ENCODE data around the gene CORO2B.

CORO2B gene

DNA sequence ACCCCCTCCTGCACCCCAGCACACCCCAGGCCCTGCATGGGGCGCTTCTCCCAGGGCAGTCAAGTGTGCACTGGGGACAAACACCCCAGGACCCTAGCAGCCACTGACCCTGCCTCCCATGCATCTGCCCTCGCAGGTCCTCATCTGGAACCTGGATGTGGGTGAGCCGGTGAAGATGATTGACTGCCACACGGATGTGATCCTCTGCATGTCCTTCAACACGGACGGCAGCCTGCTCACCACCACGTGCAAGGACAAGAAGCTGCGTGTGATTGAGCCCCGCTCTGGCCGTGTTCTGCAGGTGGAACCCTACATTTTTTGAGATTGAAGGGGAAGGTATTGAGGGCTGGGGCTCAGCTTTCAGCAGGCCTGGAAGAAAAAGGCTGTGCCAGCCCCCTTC lies 132.6 kb downstream of the CORO2B start:
- Histone ChIP-seq H3K4me2 (ENCODE audit: low read length) (no peak overlapping the region), H3K9me3 (ENCODE audit: control insufficient read depth, low read length) (no peaks in the 10 kb centered on the region), H3K27ac (no peak overlapping the region), H3K4me3 (ENCODE audit: low read depth, low read length) (no peak overlapping the region), H3K27me3 (ENCODE audit: control insufficient read depth, insufficient read depth, low read length) (no peaks in the 10 kb centered on the region), H2AFZ (no peak overlapping the region), H3K4me1 (no peaks in the 10 kb centered on the region), H3K79me2 (no peaks in the 10 kb centered on the region), H3K9ac (no peak overlapping the region), H3K36me3 (ENCODE audit: control insufficient read depth, insufficient read depth, low read length) (no peaks in the 10 kb centered on the region)
- TF ChIP-seq, protein P1, sequence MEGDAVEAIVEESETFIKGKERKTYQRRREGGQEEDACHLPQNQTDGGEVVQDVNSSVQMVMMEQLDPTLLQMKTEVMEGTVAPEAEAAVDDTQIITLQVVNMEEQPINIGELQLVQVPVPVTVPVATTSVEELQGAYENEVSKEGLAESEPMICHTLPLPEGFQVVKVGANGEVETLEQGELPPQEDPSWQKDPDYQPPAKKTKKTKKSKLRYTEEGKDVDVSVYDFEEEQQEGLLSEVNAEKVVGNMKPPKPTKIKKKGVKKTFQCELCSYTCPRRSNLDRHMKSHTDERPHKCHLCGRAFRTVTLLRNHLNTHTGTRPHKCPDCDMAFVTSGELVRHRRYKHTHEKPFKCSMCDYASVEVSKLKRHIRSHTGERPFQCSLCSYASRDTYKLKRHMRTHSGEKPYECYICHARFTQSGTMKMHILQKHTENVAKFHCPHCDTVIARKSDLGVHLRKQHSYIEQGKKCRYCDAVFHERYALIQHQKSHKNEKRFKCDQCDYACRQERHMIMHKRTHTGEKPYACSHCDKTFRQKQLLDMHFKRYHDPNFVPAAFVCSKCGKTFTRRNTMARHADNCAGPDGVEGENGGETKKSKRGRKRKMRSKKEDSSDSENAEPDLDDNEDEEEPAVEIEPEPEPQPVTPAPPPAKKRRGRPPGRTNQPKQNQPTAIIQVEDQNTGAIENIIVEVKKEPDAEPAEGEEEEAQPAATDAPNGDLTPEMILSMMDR (IDR thresholded peaks at IDR 0.05) = no peak

- Histone ChIP-seq H3K4me1 (no peaks in the 10 kb centered on the region), H3K36me3 (ENCODE audit: control insufficient read depth, insufficient read depth, low read length) (no peaks in the 10 kb centered on the region)
- TF ChIP-seq, protein P1 (IDR thresholded peaks at IDR 0.05) = no peak
Measured at GRCh38 chr15:68712886-68713285, 134.1 kb downstream of the CORO2B start.

DNA sequence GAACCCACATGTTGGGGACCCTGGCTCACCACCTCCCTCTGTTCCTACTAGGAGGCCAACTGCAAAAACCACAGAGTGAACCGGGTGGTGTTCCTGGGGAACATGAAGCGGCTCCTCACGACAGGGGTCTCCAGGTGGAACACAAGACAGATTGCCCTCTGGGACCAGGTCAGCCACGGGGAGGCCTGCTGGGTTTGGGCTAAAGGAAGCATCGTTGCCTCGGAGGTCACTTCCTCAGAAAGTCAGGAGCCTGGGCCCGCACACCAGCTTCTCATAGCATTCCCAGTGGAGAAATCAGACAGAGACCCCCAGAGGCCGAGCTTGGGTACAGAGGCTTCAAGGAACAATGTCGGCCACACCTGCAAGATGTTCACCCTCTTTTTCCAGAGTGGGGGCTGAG lies 135.1 kb downstream of the CORO2B start:
- Histone ChIP-seq H3K9ac (no peak overlapping the region), H3K79me2 (no peaks in the 10 kb centered on the region), H3K27ac (no peak overlapping the region), H2AFZ (no peak overlapping the region), H3K27me3 (ENCODE audit: control insufficient read depth, insufficient read depth, low read length) (no peaks in the 10 kb centered on the region), H3K4me3 (ENCODE audit: low read depth, low read length) (no peak overlapping the region), H3K36me3 (ENCODE audit: control insufficient read depth, insufficient read depth, low read length) (no peaks in the 10 kb centered on the region), H3K4me2 (ENCODE audit: low read length) (no peak overlapping the region), H3K9me3 (ENCODE audit: control insufficient read depth, low read length) (no peaks in the 10 kb centered on the region), H3K4me1 (no peaks in the 10 kb centered on the region)
- TF ChIP-seq, protein P1 (IDR thresholded peaks at IDR 0.05) = no peak

More at GRCh38 chr15:68712886-68713285, 134.1 kb downstream of the CORO2B start:
- Histone ChIP-seq H3K4me3 (ENCODE audit: low read depth, low read length) (no peak overlapping the region), H3K79me2 (no peaks in the 10 kb centered on the region), H3K27me3 (ENCODE audit: control insufficient read depth, insufficient read depth, low read length) (no peaks in the 10 kb centered on the region), H3K9me3 (ENCODE audit: control insufficient read depth, low read length) (no peaks in the 10 kb centered on the region), H2AFZ (no peak overlapping the region), H3K27ac (no peak overlapping the region), H3K9ac (no peak overlapping the region), H3K4me2 (ENCODE audit: low read length) (no peak overlapping the region)

GRCh38 chr15:68715111-68715510 lies 136.3 kb downstream of the CORO2B start:
- H3K4me3 ChIP-seq (ENCODE audit: low read depth, low read length) = no peak overlapping the region
- no peak overlapping the region for H2AFZ ChIP-seq
- H3K9me3 ChIP-seq (ENCODE audit: control insufficient read depth, low read length) = no peaks in the 10 kb centered on the region
- H3K79me2 ChIP-seq = no peaks in the 10 kb centered on the region
- H3K27ac ChIP-seq = no peak overlapping the region
- H3K27me3 ChIP-seq (ENCODE audit: control insufficient read depth, insufficient read depth, low read length) = no peaks in the 10 kb centered on the region
- TF ChIP-seq, protein P1 (IDR thresholded peaks at IDR 0.05) = no peak
- no peaks in the 10 kb centered on the region for H3K36me3 ChIP-seq (ENCODE audit: control insufficient read depth, insufficient read depth, low read length)
- no peaks in the 10 kb centered on the region for H3K4me1 ChIP-seq
- H3K9ac ChIP-seq = no peak overlapping the region
- no peak overlapping the region for H3K4me2 ChIP-seq (ENCODE audit: low read length)

GRCh38 chr15:68717951-68718350 lies 139.2 kb downstream of the CORO2B start:
- Histone ChIP-seq H3K4me1 (no peaks in the 10 kb centered on the region), H3K4me2 (ENCODE audit: low read length) (no peak overlapping the region), H2AFZ (no peak overlapping the region), H3K27me3 (ENCODE audit: control insufficient read depth, insufficient read depth, low read length) (no peaks in the 10 kb centered on the region), H3K9ac (no peak overlapping the region), H3K4me3 (ENCODE audit: low read depth, low read length) (no peak overlapping the region), H3K27ac (no peak overlapping the region), H3K9me3 (ENCODE audit: control insufficient read depth, low read length) (no peaks in the 10 kb centered on the region), H3K36me3 (ENCODE audit: control insufficient read depth, insufficient read depth, low read length) (no peaks in the 10 kb centered on the region), H3K79me2 (no peaks in the 10 kb centered on the region)
- TF ChIP-seq, protein P1 (IDR thresholded peaks at IDR 0.05) = no peak

All from parathyroid adenoma (tissue), 2 donors.